Measurements from ENCODE around the gene GRIA3.

GRCh38 chrX:123337886-123338639, 154.0 kb downstream of the GRIA3 start:
- TF ChIP-seq EP300 (IDR thresholded peaks at IDR 0.05) (no peak), CTCF (IDR thresholded peaks at IDR 0.05) (no peak)
